RCC 7860 (cell line): ENCODE data around the gene TOPORS.

Experiments used
- DNase-seq: peaks from one replicate; pipeline ENCODE4 v3.0.0-alpha.2; 2015; ENCODE audit warnings: low spot score
- FAIRE-seq: peaks from 2 replicates; lab custom pipeline; 2012; peaks lifted over from hg19 to GRCh38; lab: Jason Lieb, UNC

TOPORS gene

GRCh38 chr9:32516241-32516640, 36.1 kb downstream of the TOPORS start:
- no peak for FAIRE-seq
- no peak for DNase-seq

- FAIRE-seq, result no peak
- DNase-seq, result no peak
Measured at GRCh38 chr9:32508728-32509127, 43.7 kb downstream of the TOPORS start.

GRCh38 chr9:32503008-32503407, 49.4 kb downstream of the TOPORS start:
- DNase-seq, result no peak
- no peak for FAIRE-seq

- peak; percentile 36 for DNase-seq
- FAIRE-seq, result no peak
Measured at GRCh38 chr9:32502464-32502863, 49.9 kb downstream of the TOPORS start.

GRCh38 chr9:32501868-32502267, 50.5 kb downstream of the TOPORS start:
- no peak for DNase-seq
- FAIRE-seq, result no peak

- no peak for FAIRE-seq
- peak; percentile 25 for DNase-seq
Measured at GRCh38 chr9:32500768-32501167, 51.6 kb downstream of the TOPORS start.

- DNase-seq (no peak), FAIRE-seq (no peak)
Measured at GRCh38 chr9:32497921-32498320, 54.5 kb downstream of the TOPORS start.

GRCh38 chr9:32490601-32491000, 61.8 kb downstream of the TOPORS start:
- FAIRE-seq (no peak), DNase-seq (no peak)
